Measurements from ENCODE around the gene PCBD2. TPM values are rescaled to one million over a fixed set of nuclear protein-coding genes. Genes with fewer than 3 reads are reported as not detected.
"Not testable (repeated sequence)": the region's sequence is repeated elsewhere in the genome, so short reads cannot be mapped to it uniquely, and the experiment has no call there.

PCBD2 gene
- total and polyA plus RNA-seq, 2 experiments from 2014 or later, result 8.7 to 16.0 TPM

- H3K27me3 ChIP-seq (ENCODE audit: insufficient read depth); H3K4me1 ChIP-seq (ENCODE audit: insufficient read depth); H2AFZ ChIP-seq; H3F3A ChIP-seq (replicated peaks; ENCODE audit: low read depth); H3K9me2 ChIP-seq (ENCODE audit: insufficient read depth); ATAC-seq; H3K4me3 Mint-ChIP-seq; H3K27me3 Mint-ChIP-seq (ENCODE audit: insufficient read depth, low read depth, poor library complexity); H3K4me2 ChIP-seq; H3K4me1 Mint-ChIP-seq; H3K36me3 ChIP-seq (ENCODE audit: insufficient read depth); H3K27ac Mint-ChIP-seq; H3K27ac ChIP-seq (ENCODE audit: low read depth); H3K9me3 Mint-ChIP-seq; DNase-seq (ENCODE audit: low spot score); H3K4me3 ChIP-seq: not testable (repeated sequence)
- H4K20me1 ChIP-seq (replicated peaks; ENCODE audit: insufficient read depth), result 0 out of 2 replicates have a peak, but pooled peaks cover 10% of the 10 kb centered on the region
- peaks cover 26% of the 10 kb centered on the region for H3K36me3 Mint-ChIP-seq (ENCODE audit: low read depth)
- peaks cover 16% of the 10 kb centered on the region for H3K79me2 ChIP-seq (replicated peaks; ENCODE audit: insufficient read depth)
Observed at GRCh38 chr5:134910752-134911151, 5.8 kb downstream of the PCBD2 start.

DNA sequence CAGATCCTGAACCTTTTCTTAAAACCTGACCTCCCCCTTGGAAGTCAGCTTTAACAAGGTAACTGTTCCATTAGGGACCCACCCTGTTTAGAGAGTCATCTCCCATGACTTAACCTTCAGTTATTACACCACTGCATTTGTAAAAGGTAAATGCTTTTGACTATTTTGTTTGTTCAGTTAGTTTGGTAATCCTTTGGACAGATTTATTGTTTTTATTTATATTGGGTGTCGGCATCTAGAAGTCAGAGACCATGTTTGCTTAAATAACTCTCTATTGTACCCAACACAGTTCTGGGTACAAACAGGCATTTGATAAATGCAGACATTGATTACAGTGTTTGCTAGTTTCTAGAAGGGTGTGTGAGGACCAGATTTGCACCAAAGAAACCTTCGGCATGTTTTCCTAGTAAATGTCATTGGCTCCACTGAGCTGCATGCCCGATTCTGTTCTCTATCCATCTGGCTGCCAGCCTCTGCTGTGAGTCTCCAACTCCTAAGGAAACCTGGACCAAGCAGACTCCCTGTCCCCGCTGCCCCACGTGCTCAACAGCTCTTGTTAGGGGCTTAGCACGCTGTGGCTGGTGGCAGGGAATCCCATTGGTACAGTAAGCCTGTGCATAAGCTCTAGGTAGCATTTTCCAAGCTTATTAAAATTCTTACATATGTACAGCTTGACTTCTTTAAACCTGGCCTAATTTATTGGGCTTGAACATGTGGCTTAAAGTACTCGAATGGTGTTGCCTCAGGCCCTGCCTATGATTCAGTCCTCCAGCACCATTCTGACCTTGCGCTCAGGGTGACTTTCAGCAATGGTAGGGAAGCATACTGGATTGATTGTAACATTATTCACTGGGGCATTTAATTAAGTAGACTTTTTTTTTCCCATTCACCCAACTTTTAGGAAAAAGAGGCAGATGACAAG, 6.6 kb downstream of the PCBD2 start:
- no peaks in the 10 kb centered on the region for H3F3A ChIP-seq (replicated peaks; ENCODE audit: low read depth)
- H3K9me2 ChIP-seq (ENCODE audit: insufficient read depth), result no peaks in the 10 kb centered on the region
- H3K27ac ChIP-seq (ENCODE audit: low read depth), result no peak overlapping the region
- peaks cover 24% of the 10 kb centered on the region for H3K36me3 Mint-ChIP-seq (ENCODE audit: low read depth)
- peaks cover 7% of the 10 kb centered on the region; the same call in 1 of the 2 replicates for H3K4me1 ChIP-seq (ENCODE audit: insufficient read depth)
- no peak for DNase-seq (ENCODE audit: low spot score)
- H3K4me3 ChIP-seq, result no peak overlapping the region
- no peak overlapping the region for H3K4me2 ChIP-seq
- H3K9me3 Mint-ChIP-seq, result no peaks in the 10 kb centered on the region
- no peak overlapping the region for H2AFZ ChIP-seq
- TF ChIP-seq EZH2 (IDR thresholded peaks at IDR 0.05; ENCODE audit: low read depth, unreplicated experiment) (no peak), NANOG (IDR thresholded peaks at IDR 0.05; ENCODE audit: borderline replicate concordance) (no peak), ZNF114 (CRISPR knock-in tag; IDR thresholded peaks at IDR 0.05) (no peak)
- H3K36me3 ChIP-seq (ENCODE audit: insufficient read depth), result no peaks in the 10 kb centered on the region
- no peak overlapping the region for H3K27ac Mint-ChIP-seq
- no peaks in the 10 kb centered on the region for H3K27me3 ChIP-seq (ENCODE audit: insufficient read depth)
- H3K4me1 Mint-ChIP-seq, result peaks cover 4% of the 10 kb centered on the region
- H3K27me3 Mint-ChIP-seq (ENCODE audit: insufficient read depth, low read depth, poor library complexity), result peaks cover 2% of the 10 kb centered on the region
- no peak for ATAC-seq
- H3K4me3 Mint-ChIP-seq, result no peak overlapping the region
- H4K20me1 ChIP-seq (replicated peaks; ENCODE audit: insufficient read depth), result 0 out of 2 replicates have a peak, but pooled peaks cover 10% of the 10 kb centered on the region
- peaks cover 11% of the 10 kb centered on the region for H3K79me2 ChIP-seq (replicated peaks; ENCODE audit: insufficient read depth)

- no peak overlapping the region for H3K27ac Mint-ChIP-seq
- H3K4me3 Mint-ChIP-seq, result no peak overlapping the region
- H2AFZ ChIP-seq, result no peak overlapping the region
- peaks cover 15% of the 10 kb centered on the region; the same call in 1 of the 2 replicates for H4K20me1 ChIP-seq (replicated peaks; ENCODE audit: insufficient read depth)
- no peak overlapping the region for H3K27ac ChIP-seq (ENCODE audit: low read depth)
- H3K4me2 ChIP-seq, result no peak overlapping the region
- DNase-seq (ENCODE audit: low spot score) (no peak), ATAC-seq (no peak)
- peaks cover 4% of the 10 kb centered on the region; the same call in 1 of the 3 replicates for H3K4me1 Mint-ChIP-seq
- H3K36me3 Mint-ChIP-seq (ENCODE audit: low read depth), result peaks cover 19% of the 10 kb centered on the region
- H3K27me3 ChIP-seq (ENCODE audit: insufficient read depth), result no peaks in the 10 kb centered on the region
- H3K36me3 ChIP-seq (ENCODE audit: insufficient read depth), result no peaks in the 10 kb centered on the region
- no peak overlapping the region for H3K4me3 ChIP-seq
- no peaks in the 10 kb centered on the region; the same call in 1 of the 2 replicates for H3F3A ChIP-seq (replicated peaks; ENCODE audit: low read depth)
- H3K9me2 ChIP-seq (ENCODE audit: insufficient read depth), result no peaks in the 10 kb centered on the region
- no peaks in the 10 kb centered on the region; the same call in 1 of the 2 replicates for H3K4me1 ChIP-seq (ENCODE audit: insufficient read depth)
- no peaks in the 10 kb centered on the region for H3K9me3 Mint-ChIP-seq
- H3K27me3 Mint-ChIP-seq (ENCODE audit: insufficient read depth, low read depth, poor library complexity), result peaks cover 3% of the 10 kb centered on the region
- peaks cover 8% of the 10 kb centered on the region; the same call in 1 of the 2 replicates for H3K79me2 ChIP-seq (replicated peaks; ENCODE audit: insufficient read depth)
- TF ChIP-seq NANOG (IDR thresholded peaks at IDR 0.05; ENCODE audit: borderline replicate concordance) (no peak), ZNF114 (CRISPR knock-in tag; IDR thresholded peaks at IDR 0.05) (no peak), STAT1 (IDR thresholded peaks at IDR 0.05; ENCODE audit: unreplicated experiment) (no peak), EZH2 (IDR thresholded peaks at IDR 0.05; ENCODE audit: low read depth, unreplicated experiment) (no peak), ZNF331 (CRISPR knock-in tag; IDR thresholded peaks at IDR 0.05; ENCODE audit: low read depth) (no peak), EZH2phosphoT487 (IDR thresholded peaks at IDR 0.05; ENCODE audit: unreplicated experiment) (no peak)
- TF ChIP-seq, protein P1, sequence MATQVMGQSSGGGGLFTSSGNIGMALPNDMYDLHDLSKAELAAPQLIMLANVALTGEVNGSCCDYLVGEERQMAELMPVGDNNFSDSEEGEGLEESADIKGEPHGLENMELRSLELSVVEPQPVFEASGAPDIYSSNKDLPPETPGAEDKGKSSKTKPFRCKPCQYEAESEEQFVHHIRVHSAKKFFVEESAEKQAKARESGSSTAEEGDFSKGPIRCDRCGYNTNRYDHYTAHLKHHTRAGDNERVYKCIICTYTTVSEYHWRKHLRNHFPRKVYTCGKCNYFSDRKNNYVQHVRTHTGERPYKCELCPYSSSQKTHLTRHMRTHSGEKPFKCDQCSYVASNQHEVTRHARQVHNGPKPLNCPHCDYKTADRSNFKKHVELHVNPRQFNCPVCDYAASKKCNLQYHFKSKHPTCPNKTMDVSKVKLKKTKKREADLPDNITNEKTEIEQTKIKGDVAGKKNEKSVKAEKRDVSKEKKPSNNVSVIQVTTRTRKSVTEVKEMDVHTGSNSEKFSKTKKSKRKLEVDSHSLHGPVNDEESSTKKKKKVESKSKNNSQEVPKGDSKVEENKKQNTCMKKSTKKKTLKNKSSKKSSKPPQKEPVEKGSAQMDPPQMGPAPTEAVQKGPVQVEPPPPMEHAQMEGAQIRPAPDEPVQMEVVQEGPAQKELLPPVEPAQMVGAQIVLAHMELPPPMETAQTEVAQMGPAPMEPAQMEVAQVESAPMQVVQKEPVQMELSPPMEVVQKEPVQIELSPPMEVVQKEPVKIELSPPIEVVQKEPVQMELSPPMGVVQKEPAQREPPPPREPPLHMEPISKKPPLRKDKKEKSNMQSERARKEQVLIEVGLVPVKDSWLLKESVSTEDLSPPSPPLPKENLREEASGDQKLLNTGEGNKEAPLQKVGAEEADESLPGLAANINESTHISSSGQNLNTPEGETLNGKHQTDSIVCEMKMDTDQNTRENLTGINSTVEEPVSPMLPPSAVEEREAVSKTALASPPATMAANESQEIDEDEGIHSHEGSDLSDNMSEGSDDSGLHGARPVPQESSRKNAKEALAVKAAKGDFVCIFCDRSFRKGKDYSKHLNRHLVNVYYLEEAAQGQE (IDR thresholded peaks at IDR 0.05; ENCODE audit: unreplicated experiment), result no peak
- TF ChIP-seq, protein P2, sequence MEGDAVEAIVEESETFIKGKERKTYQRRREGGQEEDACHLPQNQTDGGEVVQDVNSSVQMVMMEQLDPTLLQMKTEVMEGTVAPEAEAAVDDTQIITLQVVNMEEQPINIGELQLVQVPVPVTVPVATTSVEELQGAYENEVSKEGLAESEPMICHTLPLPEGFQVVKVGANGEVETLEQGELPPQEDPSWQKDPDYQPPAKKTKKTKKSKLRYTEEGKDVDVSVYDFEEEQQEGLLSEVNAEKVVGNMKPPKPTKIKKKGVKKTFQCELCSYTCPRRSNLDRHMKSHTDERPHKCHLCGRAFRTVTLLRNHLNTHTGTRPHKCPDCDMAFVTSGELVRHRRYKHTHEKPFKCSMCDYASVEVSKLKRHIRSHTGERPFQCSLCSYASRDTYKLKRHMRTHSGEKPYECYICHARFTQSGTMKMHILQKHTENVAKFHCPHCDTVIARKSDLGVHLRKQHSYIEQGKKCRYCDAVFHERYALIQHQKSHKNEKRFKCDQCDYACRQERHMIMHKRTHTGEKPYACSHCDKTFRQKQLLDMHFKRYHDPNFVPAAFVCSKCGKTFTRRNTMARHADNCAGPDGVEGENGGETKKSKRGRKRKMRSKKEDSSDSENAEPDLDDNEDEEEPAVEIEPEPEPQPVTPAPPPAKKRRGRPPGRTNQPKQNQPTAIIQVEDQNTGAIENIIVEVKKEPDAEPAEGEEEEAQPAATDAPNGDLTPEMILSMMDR (conservative IDR thresholded peaks at IDR 0.05; ENCODE audit: low read depth in 2 of 2), result no peak
- TF ChIP-seq, protein P3, sequence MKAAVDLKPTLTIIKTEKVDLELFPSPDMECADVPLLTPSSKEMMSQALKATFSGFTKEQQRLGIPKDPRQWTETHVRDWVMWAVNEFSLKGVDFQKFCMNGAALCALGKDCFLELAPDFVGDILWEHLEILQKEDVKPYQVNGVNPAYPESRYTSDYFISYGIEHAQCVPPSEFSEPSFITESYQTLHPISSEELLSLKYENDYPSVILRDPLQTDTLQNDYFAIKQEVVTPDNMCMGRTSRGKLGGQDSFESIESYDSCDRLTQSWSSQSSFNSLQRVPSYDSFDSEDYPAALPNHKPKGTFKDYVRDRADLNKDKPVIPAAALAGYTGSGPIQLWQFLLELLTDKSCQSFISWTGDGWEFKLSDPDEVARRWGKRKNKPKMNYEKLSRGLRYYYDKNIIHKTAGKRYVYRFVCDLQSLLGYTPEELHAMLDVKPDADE (IDR thresholded peaks at IDR 0.05), result no peak
Observed at GRCh38 chr5:134913254-134913653, 8.3 kb downstream of the PCBD2 start.

Data from GM23338 (cell line).